GM12878 (cell line): ENCODE data around the gene XAGE2.

Experiments used
- BACH1 ChIP-seq: fragments of 450-650 bp; IDR thresholded peaks from 2 replicates; pipeline ENCODE4 v1.6.1; 2017; ENCODE audit warnings: mild to moderate bottlenecking, borderline replicate concordance
- CHD2 ChIP-seq: IDR thresholded peaks from 2 replicates; pipeline ENCODE4 v1.6.1; 2011; ENCODE audit warnings: low read depth, low read length, improper control_type of control experiment, borderline replicate concordance
- POLR2AphosphoS2 ChIP-seq: IDR thresholded peaks from 2 replicates; pipeline ENCODE4 v1.6.1; 2011; ENCODE audit warnings: low read depth, mild to moderate bottlenecking, low read length, improper control_type of control experiment, moderate library complexity
- RELA ChIP-seq: fragments of 450-650 bp; IDR thresholded peaks from 2 replicates; pipeline ENCODE4 v1.8.0; 2014; ENCODE audit warnings: borderline replicate concordance; ENCODE audit not compliant: partially characterized antibody
- RFX5 ChIP-seq: IDR thresholded peaks from 2 replicates; pipeline ENCODE4 v1.6.1; 2011; ENCODE audit warnings: low read depth, low read length, improper control_type of control experiment
- TF ChIP-seq, protein P1 (sequence below), 3 experiments: IDR thresholded peaks in 2 of 3; conservative IDR thresholded peaks in 1 of 3; 2 replicates each; pipeline ENCODE4 v1.5.1; 2011; ENCODE audit warnings: low read depth in 3 of 3, low read length in 3 of 3, mild to moderate bottlenecking in 3 of 3, control low read depth in 2 of 3, moderate library complexity in 2 of 3, inconsistent platforms in 1 of 3, mixed read lengths in 1 of 3; ENCODE audit not compliant: control insufficient read depth in 2 of 3, insufficient read depth in 1 of 3; ENCODE audit errors: extremely low read depth in 1 of 3
- TF ChIP-seq, protein P2 (sequence below): IDR thresholded peaks from 2 replicates; pipeline ENCODE4 v1.6.1; 2012; ENCODE audit warnings: mild to moderate bottlenecking, low read depth, low read length

DNA sequence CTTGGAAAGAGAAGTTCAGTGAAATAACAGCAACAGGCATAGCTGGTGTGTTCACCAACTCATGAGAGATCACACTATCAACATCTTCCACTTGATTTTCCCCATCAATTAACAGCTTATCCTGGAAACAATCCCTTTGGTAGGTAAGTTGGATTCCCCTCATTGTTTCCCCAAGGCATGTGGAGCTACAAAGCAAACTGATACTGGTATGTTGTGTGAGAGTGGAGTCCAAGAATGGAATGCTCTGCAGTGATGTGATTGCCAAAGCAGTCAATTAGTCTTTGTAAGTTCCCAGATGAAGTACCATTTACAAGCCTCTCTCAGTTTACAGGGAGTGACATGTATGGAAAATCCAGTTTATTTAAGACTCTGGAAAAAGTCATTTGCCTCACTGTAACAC is 13.7 kb upstream of the XAGE2 start:
- TF ChIP-seq, protein P1, sequence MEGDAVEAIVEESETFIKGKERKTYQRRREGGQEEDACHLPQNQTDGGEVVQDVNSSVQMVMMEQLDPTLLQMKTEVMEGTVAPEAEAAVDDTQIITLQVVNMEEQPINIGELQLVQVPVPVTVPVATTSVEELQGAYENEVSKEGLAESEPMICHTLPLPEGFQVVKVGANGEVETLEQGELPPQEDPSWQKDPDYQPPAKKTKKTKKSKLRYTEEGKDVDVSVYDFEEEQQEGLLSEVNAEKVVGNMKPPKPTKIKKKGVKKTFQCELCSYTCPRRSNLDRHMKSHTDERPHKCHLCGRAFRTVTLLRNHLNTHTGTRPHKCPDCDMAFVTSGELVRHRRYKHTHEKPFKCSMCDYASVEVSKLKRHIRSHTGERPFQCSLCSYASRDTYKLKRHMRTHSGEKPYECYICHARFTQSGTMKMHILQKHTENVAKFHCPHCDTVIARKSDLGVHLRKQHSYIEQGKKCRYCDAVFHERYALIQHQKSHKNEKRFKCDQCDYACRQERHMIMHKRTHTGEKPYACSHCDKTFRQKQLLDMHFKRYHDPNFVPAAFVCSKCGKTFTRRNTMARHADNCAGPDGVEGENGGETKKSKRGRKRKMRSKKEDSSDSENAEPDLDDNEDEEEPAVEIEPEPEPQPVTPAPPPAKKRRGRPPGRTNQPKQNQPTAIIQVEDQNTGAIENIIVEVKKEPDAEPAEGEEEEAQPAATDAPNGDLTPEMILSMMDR (IDR thresholded peaks at IDR 0.05 in 2 of 3, conservative IDR thresholded peaks at IDR 0.05 in 1 of 3; ENCODE audit: control insufficient read depth in 2 of 3, extremely low read depth in 1 of 3, insufficient read depth in 1 of 3, low read depth in 3 of 3, low read length in 3 of 3): no peak
- no peak for TF ChIP-seq POLR2AphosphoS2
- TF ChIP-seq RFX5: no peak
- TF ChIP-seq, protein P2, sequence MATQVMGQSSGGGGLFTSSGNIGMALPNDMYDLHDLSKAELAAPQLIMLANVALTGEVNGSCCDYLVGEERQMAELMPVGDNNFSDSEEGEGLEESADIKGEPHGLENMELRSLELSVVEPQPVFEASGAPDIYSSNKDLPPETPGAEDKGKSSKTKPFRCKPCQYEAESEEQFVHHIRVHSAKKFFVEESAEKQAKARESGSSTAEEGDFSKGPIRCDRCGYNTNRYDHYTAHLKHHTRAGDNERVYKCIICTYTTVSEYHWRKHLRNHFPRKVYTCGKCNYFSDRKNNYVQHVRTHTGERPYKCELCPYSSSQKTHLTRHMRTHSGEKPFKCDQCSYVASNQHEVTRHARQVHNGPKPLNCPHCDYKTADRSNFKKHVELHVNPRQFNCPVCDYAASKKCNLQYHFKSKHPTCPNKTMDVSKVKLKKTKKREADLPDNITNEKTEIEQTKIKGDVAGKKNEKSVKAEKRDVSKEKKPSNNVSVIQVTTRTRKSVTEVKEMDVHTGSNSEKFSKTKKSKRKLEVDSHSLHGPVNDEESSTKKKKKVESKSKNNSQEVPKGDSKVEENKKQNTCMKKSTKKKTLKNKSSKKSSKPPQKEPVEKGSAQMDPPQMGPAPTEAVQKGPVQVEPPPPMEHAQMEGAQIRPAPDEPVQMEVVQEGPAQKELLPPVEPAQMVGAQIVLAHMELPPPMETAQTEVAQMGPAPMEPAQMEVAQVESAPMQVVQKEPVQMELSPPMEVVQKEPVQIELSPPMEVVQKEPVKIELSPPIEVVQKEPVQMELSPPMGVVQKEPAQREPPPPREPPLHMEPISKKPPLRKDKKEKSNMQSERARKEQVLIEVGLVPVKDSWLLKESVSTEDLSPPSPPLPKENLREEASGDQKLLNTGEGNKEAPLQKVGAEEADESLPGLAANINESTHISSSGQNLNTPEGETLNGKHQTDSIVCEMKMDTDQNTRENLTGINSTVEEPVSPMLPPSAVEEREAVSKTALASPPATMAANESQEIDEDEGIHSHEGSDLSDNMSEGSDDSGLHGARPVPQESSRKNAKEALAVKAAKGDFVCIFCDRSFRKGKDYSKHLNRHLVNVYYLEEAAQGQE: no peak
- no peak for TF ChIP-seq BACH1
- TF ChIP-seq RELA: no peak
- TF ChIP-seq CHD2: no peak
